Measurements from ENCODE around the gene SETD1A.
"Not testable (repeated sequence)": the region's sequence is repeated elsewhere in the genome, so short reads cannot be mapped to it uniquely, and the experiment has no call there.

Gene SETD1A

GRCh38 chr16:31001507-31002249 is 44.1 kb downstream of the SETD1A start:
- DNase-seq = no peak

DNA sequence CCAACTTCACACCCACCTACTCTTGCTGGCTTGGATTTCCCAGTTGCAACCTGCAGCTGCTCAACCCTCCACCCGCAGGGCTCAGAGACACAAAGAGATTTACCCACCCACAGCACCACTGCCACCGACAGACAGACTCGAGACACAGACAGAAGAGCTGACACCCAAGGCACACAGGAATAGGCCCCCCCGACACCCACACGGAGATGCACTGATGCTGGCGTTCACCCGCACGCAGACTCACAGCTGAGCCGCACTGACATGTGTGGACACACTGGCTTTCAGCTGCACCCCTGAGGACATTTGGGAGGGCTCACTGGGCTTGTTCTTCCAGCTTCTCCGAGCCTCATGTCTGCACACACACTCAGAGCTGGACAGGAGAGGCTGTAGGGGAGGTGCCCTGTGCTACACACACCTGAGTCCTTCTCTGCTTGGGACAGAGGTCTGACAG is 44.7 kb downstream of the SETD1A start:
- DNase-seq = no peak

DNA sequence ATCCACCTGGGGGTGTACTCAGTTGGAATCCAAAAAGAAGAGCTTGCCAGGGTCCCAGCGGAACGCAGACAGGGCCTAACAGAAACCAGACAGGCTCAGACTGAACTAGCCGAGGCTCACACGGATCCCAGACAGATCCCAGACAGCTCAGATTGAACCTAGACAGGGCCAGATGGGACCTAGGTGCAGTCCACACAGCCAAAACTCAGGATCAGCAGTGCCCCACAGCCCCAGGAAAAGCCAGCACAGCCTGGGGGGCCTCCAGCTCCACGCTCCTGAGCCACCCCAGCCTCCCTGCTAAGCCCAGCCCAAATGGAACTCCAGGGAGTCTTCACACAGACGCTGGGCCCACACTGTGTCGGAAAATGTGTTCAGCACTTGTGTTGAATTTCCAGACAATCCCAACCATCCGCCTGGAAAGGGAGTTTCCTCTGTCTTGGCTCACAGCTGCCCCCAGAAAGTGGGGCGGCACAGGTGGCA is 45.3 kb downstream of the SETD1A start:
- DNase-seq = no peak

- no peak for DNase-seq
Measured at GRCh38 chr16:31003744-31004143, 46.2 kb downstream of the SETD1A start.

DNA sequence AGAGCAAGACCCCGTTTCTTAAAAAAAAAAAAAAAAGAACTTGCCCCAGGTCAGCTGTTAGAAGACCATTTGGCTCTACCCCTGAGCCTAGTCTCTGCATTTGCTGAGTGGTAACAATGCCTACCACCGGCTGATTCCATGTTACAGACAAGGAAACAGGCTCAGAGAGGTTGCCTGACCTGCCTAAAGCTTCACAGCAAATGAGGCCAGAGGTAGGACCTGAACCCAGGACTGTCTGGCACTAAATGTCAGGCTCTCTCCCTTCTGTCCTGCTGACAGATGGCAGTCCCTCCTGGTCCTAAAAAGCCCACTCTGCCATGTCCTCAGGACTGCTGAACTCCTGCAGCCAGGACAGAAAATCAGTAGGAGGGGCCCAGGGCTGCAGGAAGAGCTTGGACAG is 47.1 kb downstream of the SETD1A start:
- no peak for DNase-seq

DNA sequence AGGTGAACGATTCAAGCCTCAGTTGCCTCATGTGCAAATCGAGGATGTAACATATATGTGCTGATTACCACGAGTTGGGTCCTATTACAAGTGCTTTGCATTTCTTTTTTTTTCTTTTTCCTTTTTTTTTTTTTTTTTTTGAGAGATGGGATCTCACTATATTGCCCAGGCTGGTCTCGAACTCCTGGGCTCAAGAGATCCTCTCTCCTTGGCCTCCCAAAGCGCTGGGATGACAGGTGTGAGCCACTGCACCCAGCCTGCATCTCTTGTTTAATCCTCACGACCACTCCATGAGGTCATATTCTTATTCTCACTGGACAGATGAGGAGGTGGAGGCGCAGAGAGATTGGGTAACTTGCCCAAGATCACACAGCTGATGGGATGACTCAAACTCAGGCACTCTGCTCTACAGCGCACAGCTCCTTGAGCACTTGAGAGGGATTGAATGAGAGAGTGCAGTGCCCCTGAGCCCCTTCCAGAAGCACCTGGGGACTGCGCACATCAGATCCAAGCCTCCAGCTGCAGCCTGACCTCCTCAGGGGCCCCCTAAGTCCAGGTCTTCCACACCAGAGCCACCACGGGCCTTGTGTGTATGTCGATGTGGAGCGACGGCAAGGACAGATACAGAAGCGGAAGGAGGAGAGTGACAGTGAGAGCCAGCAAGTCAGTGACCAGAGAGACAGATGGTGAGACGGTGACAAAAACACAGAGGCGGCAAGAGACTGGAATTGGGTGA is 48.0 kb downstream of the SETD1A start:
- DNase-seq = no peak

GRCh38 chr16:31006086-31006385 is 48.5 kb downstream of the SETD1A start:
- no peak for DNase-seq

DNA sequence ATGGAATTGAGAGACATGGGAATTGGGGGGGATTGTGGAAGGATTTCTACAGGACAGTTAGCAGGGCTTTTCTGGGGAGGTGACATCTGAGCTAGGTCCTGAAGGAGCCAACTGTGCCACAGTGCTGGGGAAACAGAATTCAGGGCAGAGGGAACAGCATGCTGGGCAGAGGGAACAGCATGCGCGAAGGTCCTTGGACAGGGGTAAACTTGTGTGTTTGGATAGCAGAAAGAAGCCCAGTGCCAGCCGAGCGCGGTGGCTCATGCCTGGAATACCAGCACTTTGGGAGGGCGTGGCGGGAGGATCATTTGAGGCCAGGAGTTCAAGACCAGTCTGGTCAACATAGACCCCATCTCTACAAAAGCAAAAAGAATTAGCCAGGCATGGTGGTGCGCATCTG is 49.0 kb downstream of the SETD1A start:
- no peak for DNase-seq

DNA sequence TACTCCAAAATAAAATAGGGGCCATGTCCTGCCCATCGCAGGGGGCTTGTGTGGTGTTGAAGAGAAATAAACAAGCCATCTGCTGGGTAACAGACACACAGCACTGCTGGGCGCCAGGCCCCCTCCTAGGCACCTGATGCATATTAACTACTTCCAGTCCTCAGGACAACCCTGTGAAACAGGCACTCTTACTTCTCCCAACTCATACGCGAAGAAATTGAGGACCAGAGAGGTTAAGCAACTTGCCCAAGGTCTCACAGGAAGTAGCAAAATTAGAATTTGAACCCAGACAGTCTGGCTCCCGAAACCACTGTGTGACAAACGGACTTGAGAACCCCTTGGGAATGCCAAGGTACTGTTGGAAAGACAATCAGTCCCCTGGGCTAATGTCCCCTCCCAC is 50.1 kb downstream of the SETD1A start:
- no peak for DNase-seq

DNA sequence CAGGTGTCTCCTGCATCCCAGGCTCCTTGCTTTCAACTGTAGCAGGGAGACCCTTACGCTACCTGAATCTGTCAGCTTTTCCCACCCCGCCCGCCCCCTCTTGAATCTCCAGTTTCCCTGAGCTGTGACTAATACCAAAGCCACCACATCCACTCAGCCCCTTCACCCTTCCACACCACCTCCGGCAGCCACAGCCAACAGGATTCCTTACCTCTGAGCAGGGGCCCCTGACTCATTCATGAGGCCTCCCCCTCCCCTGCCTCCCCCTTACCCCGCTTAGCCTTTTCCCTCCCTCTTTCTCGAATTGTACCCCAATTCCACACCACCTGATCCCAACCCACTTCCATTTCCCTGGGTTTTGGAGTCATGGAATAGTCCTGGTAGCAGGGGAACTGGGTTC is 50.6 kb downstream of the SETD1A start:
- no peak for DNase-seq

- no peak for DNase-seq
Measured at GRCh38 chr16:31008551-31008950, 51.0 kb downstream of the SETD1A start.

- no peak for DNase-seq
Measured at GRCh38 chr16:31009120-31009519, 51.6 kb downstream of the SETD1A start.

DNA sequence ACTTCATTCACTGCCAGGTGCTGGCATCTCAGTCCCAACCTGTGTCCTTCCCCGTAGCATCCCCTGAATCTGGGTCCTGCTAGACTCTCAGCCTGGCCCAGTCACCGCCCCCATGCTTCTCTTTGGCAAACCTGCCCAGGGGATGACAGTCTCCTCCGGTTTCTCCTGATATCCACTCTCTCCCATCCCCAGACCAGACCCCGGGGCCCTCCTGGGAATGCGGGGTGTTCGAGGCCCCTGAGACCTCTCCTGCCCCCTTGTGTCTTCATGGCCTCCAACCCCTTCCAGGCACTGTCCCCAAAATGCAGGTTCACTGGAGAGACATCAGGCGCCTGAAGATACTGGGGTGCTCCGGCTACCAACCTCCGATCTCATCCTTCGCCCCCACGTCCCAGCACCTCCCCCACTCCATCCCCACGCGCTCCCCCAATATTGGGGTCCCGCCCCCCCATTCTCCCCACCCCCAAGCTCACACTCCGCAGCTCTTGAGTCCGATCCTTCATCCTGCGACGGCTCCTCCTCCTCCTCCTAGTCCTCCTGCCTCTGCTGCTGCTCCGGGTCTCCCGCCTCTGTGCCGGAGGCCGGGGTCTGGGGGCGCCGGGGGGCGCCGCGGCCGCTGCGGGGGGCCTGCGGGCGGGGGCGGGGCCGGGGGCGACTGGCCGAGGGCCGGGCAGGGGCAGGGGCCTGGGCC is 52.5 kb downstream of the SETD1A start:
- no peak for DNase-seq

DNA sequence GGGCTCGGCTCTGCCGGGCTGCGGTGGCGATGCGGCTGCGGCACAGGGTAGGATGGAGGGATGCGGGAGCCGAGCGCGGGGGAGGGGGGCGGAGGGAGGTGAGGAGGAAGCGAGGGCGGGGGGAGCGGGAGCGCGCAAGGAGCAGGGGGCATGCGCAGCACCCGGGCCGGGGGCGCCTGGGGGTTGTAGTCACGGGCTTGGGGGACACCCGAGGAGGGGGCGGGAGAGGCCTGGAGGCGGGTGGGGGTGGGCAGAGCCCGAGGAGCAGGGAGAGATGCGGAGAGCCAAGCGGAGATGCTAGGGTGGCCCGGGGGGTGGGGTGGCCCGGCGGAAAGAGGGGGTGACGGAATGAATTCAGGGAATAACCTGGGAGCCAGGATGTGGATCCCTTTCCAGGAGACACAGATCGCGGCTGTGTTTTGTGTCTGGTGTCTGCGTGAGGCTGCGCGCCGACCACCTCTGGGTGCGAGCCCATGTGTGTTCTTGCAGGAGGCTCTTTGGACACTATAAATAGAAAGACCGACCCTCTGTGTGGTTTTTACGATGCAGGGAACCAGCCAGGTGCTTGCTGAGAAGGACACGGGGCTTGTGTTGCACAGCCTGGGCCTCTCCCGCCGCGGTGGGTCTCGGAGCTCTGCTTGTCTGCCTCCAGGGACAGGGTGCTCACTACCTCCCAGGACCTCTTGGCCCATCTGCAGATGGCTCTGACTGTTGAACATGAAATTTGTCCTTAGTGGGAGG is 53.2 kb downstream of the SETD1A start, which contains the start of gene STX1B:
STX1B (minus strand) TSS at position 54 of the 741 bp plus-strand sequence. CDS start 242 bp downstream, outside the sequence.
- DNase-seq = no peak

- not testable (repeated sequence) for DNase-seq
Measured at GRCh38 chr16:31011815-31012214, 54.3 kb downstream of the SETD1A start.

GRCh38 chr16:31013292-31013691 is 55.7 kb downstream of the SETD1A start:
- DNase-seq = not testable (repeated sequence)

DNA sequence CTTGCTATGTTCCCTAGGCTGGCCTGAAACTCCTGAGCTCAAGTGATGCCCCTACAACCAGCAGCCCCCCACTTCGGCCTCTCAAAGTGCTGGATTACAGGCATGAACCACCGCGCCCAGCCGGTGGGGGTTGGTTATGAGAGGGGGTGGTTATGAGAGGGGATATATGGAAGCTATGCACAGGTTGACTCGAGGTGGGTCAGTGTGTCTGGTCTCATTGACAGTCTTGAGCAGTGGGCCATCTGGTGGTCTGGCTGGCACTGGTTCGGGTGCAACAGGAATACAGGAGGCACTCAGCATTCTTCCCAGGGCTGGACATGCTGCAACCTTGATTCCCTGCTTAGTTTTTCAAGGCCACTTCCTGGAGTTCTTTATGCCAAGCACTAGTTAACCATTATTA is 58.5 kb downstream of the SETD1A start:
- DNase-seq = no peak

DNA sequence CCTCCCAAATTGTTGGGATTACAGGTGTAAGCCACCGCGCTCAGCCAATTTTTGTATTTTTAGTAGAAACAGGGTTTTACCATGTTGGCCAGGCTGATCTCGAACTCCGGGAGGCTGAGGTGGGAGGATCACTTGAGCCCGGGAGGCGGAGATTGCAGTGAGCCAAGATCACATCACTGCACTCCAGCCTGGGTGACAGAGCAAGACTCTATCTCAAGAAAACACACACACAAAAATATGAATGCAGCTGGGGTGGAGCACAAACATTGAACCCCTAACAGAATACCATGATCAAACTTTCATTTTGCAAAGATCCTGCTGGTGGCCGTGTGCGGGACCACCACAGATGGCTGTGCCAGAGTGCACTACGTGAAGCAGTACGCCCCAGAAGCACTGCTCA is 60.2 kb downstream of the SETD1A start:
- not testable (repeated sequence) for DNase-seq

DNA sequence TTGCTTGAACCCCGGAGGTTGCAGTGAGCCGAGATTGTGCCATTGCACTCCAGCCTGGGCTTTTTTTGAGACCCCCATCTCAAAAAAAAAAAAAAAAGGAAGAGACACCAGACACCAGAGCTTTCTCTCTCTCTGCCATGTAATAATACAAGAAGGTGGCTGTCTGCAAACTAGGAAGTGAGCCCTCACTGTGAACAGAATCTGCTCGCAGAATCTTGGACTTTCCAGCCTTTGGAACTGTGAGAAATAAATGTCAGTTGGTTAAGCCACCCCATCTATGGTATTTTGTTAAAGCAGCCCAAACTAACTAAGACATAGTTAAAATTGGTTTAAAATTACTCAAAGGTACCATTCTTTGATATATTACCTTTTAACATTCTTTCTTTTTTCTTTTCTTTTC is 63.0 kb downstream of the SETD1A start:
- DNase-seq = no peak

GRCh38 chr16:31022544-31023251 is 65.1 kb downstream of the SETD1A start:
- DNase-seq = no peak

DNA sequence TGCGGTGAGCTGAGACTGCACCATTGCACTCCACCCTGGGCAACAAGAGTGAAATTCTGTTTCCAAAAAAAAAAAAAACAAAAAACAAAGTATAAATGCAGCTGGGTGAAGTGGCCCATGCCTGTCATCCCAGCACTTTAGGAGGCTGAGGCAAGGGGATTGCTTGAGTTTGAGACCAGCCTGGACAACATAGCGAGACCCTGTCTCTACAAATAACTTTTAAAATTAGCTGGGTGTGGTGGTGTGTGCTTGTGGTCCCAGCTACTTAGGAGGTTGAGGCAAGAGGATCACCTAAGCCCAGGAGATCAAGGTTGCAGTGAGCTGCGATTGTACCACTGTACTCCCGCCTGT is 65.7 kb downstream of the SETD1A start:
- no peak for DNase-seq

DNA sequence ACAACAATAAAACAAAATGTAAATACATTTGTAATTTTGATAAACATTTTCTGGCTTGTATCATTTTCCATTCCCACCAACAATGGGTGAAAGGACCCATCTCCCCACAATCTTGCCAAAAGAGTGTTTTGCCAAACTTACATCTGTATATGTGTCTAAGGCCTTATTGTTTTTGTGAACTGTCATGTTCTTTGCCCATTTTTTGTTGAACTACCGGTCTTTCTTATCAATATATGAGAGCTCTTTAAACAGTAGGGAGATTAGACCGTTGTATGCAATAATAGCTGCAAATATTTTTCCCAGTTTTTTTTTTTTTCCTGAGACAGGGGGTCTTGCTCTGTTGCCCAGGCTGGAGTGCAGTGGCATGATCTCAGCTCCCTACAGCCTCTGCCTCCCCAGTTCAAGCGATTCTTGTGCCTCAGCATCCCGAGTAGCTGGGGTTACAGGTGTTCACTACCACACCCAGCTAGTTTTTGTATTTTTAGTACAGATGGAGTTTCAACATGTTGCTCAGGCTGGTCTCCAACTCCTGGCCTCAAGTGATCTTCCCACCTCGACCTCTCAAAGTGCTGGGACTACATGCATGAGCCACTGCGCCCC is 66.2 kb downstream of the SETD1A start:
- no peak for DNase-seq
